ENCODE measurements around the gene IDE.
"Not testable (repeated sequence)": the region's sequence is repeated elsewhere in the genome, so short reads cannot be mapped to it uniquely, and the experiment has no call there.

DNA sequence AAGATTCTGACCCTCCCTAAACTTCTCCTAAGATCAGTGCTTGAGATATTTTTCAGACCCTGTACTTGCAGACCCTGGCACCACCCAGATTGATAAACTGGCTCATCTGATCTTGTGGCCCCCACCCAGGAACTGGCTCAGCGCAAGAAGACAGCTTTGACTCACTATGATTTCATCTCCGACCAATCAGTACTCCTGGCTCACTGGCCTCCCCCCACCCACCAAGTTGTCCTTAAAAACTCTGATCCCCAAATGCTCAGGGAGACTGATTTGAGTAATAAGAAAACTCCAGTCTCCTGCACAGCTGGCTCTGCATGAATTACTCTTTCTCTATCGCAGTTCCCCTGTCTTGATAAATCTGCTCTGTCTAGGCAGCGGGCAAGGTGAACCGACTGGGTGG lies 171.7 kb downstream of the IDE start:
- TF ChIP-seq, protein P1, sequence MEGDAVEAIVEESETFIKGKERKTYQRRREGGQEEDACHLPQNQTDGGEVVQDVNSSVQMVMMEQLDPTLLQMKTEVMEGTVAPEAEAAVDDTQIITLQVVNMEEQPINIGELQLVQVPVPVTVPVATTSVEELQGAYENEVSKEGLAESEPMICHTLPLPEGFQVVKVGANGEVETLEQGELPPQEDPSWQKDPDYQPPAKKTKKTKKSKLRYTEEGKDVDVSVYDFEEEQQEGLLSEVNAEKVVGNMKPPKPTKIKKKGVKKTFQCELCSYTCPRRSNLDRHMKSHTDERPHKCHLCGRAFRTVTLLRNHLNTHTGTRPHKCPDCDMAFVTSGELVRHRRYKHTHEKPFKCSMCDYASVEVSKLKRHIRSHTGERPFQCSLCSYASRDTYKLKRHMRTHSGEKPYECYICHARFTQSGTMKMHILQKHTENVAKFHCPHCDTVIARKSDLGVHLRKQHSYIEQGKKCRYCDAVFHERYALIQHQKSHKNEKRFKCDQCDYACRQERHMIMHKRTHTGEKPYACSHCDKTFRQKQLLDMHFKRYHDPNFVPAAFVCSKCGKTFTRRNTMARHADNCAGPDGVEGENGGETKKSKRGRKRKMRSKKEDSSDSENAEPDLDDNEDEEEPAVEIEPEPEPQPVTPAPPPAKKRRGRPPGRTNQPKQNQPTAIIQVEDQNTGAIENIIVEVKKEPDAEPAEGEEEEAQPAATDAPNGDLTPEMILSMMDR (IDR thresholded peaks at IDR 0.05 in 4 of 5, conservative IDR thresholded peaks at IDR 0.05 in 1 of 5): not testable (repeated sequence)
- TF ChIP-seq POLR2A (IDR thresholded peaks at IDR 0.05): not testable (repeated sequence)
